H7 (cell line): ENCODE data around the gene HERC2. TPM values are rescaled to one million over a fixed set of nuclear protein-coding genes. Genes with fewer than 3 reads are reported as not detected.

ENCODE experiments used
- DNase-seq: peaks from one replicate; pipeline ENCODE4 v3.0.0; 2012
- H3K27me3 ChIP-seq: 2 replicates; pipeline ENCODE4 v1.6.0; 2011; ENCODE audit warnings: mild to moderate bottlenecking, low read length; ENCODE audit not compliant: control insufficient read depth, insufficient read depth
- H3K36me3 ChIP-seq: replicated peaks from 2 replicates; pipeline ENCODE4 v1.5.1; 2011; ENCODE audit warnings: low read length; ENCODE audit not compliant: control insufficient read depth, insufficient read depth
- H3K4me3 ChIP-seq: 2 replicates; pipeline ENCODE4 v1.5.1; 2011; ENCODE audit warnings: low read depth, mild to moderate bottlenecking, control low read depth, low read length, moderate library complexity; ENCODE audit not compliant: insufficient read depth
- total RNA-seq: library from RNA; depleted of rRNA; stranded (reverse); fragments of >200 nt; shearing (Covaris generic); gene quantifications from 2 replicates; pipeline ENCODE4 v1.2.3, GENCODE V29; 2014

The HERC2 gene
- total RNA-seq, 1 experiment from 2014 or later = 33.2 TPM

- H3K36me3 ChIP-seq = no peaks in the 10 kb centered on the region
- peaks cover 43% of the 10 kb centered on the region for H3K27me3 ChIP-seq
- DNase-seq = no peak
- no peak overlapping the region for H3K4me3 ChIP-seq
Measured at GRCh38 chr15:28105224-28105791, 216.7 kb downstream of the HERC2 start.

- peaks cover 52% of the 10 kb centered on the region for H3K27me3 ChIP-seq
- no peaks in the 10 kb centered on the region for H3K36me3 ChIP-seq
- DNase-seq = peak; percentile 67
- H3K4me3 ChIP-seq = no peak overlapping the region
Measured at GRCh38 chr15:28104326-28104725, 217.7 kb downstream of the HERC2 start.

DNA sequence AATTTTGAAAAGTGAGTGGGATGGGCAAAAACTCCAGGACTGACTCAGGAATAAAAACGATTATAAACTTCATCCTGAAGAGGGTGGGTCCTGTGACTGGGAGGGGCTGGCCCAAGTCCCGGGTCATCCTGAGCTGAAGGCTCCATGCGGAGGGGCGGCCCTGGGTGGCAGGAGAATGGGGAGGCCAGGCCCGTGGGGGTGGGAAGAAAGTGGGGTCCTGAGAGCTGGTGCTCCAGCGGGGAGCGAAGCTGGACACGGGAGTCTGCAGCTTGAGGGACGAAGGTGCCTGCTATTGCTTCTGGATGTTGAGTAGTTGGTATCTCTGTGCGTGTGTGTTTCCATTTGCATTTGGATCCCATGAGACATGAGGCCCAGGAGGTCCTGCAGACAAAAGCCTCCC, 218.1 kb downstream of the HERC2 start:
- Histone ChIP-seq H3K36me3 (no peaks in the 10 kb centered on the region), H3K4me3 (no peak overlapping the region), H3K27me3 (peaks cover 55% of the 10 kb centered on the region)
- DNase-seq = peak; percentile 47

DNA sequence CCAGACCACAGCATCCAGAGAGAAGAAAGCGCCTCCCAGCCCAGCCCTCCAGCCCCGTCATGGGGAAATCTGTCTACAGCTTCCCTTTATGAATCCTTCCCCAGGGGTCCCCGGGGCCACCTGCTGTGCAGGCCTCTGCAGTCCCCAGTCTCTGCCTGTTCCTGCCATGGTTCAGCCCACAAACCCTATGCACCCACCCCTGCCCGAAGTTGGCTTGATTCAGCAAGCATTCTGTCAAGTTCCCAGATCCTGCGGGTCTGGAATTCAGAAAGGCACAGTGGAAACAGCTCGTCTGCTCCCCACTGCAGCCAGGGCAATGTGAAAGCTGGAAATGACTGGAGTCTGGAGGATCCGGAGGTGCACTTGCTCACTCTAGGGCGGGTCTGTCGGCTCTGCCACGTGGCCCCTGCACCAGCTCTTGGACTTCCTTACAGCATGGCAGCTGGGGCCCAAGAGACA, 220.0 kb downstream of the HERC2 start:
- H3K36me3 ChIP-seq = no peaks in the 10 kb centered on the region
- DNase-seq = peak; percentile 42
- H3K27me3 ChIP-seq = peaks cover 62% of the 10 kb centered on the region
- no peak overlapping the region for H3K4me3 ChIP-seq

DNA sequence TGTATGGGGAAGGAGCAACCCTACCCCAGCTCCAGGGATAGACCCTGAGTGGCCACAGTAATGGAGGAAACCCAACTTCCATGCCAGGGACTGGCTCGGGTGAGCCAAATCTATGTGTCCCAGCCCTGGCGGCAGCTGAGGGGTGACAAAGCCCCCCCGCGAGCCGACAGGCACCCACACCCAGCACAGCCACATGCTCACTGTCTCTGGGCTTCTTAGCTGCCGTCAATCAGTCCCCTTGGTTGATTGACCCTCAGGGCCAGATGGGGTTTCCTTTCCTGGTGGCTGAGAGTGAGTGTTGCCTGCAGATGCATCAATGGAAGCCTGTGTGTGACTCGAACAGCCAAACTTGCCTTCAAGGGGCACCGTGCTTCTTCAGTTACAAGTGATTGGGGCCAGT, 220.8 kb downstream of the HERC2 start:
- H3K27me3 ChIP-seq = peaks cover 62% of the 10 kb centered on the region
- no peak overlapping the region for H3K4me3 ChIP-seq
- H3K36me3 ChIP-seq = no peaks in the 10 kb centered on the region
- peak; percentile 35 for DNase-seq

GRCh38 chr15:28100516-28101195, 221.3 kb downstream of the HERC2 start:
- Histone ChIP-seq H3K36me3 (no peaks in the 10 kb centered on the region), H3K27me3 (peaks cover 62% of the 10 kb centered on the region), H3K4me3 (no peak overlapping the region)
- DNase-seq = peak; percentile 41

DNA sequence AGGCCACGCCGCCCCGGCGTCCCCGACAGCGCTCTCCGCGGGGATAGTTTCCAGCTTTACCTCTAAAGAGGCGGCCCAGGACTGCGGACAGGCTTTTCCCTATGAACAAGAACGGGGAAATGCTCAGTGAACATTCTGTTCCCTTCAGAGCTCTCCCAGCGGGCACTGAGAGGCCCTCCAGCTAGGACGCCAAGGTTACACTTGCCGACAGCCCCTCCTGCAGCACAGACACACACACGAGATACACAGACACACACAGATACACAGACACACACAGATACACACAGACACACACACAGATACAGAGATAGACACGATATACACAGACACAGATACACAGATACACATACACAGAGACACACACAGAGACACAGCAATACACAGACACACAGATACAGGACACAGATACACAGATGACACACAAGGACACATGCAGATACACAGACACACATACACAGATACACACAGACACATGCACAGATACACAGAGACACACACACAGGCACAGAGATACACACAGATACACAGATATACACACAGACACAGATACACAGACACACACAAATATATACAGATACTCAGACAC, 222.3 kb downstream of the HERC2 start:
- Histone ChIP-seq H3K4me3 (peak overlapping the region; percentile 42), H3K36me3 (no peaks in the 10 kb centered on the region), H3K27me3 (peaks cover 72% of the 10 kb centered on the region)
- DNase-seq = no peak

GRCh38 chr15:28098766-28099554, 223.0 kb downstream of the HERC2 start, which contains the start of gene OCA2:
TSS of gene OCA2 (minus strand) at chr15:28099315. CDS start at chr15:28081874, 17,441 bp downstream.
- H3K27me3 ChIP-seq = peaks cover 78% of the 10 kb centered on the region
- H3K4me3 ChIP-seq = peak within 1 kb of the TSS; percentile 42
- no peaks in the 10 kb centered on the region for H3K36me3 ChIP-seq
- DNase-seq = peak; percentile 98

DNA sequence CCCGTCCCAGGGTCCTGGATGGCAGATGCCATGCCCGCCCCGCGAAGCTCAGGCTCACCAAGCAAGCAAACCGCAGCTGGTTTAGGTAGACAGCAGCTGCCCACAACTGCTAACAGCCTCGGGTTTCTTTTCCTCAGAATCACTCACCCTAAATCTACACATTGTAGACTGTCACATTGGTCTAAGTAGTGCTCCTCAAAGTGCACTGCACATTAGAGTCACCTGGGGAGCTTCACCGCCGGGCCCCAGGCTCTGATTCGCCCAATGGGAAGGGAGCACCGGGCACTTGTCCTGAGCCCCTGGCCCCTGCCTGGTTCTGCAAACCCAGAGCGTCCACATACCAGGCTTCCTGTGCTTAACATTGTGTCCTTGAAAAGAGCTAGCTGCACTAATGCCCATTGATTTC, 223.6 kb downstream of the HERC2 start:
- no peak for DNase-seq
- peaks cover 84% of the 10 kb centered on the region for H3K27me3 ChIP-seq

GRCh38 chr15:28097656-28098359, 224.2 kb downstream of the HERC2 start:
- H3K4me3 ChIP-seq = no peak overlapping the region
- H3K27me3 ChIP-seq = peaks cover 87% of the 10 kb centered on the region
- DNase-seq = peak; percentile 27
- H3K36me3 ChIP-seq = no peaks in the 10 kb centered on the region

More for the DNA sequence above, 223.6 kb downstream of the HERC2 start:
- no peaks in the 10 kb centered on the region for H3K36me3 ChIP-seq
- H3K4me3 ChIP-seq = no peak overlapping the region

- Histone ChIP-seq H3K36me3 (no peaks in the 10 kb centered on the region), H3K4me3 (peak overlapping the region; percentile 42), H3K27me3 (peaks cover 81% of the 10 kb centered on the region)
- peak; percentile 82 for DNase-seq
Measured at GRCh38 chr15:28096670-28097431, 225.1 kb downstream of the HERC2 start.

DNA sequence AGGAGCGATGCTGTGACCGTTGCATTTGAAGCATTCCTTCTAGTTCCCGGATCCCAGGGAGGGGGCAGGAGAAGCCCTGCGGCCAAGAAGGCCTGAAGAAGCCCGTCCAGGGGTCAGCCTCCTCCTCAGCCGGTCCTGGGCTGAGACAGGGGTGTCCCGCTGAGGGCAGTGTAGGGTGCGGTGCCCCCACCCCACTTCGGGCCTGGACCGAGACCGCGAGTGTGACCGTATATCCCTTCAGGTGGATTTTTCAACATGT, 225.6 kb downstream of the HERC2 start:
- H3K27me3 ChIP-seq = peaks cover 77% of the 10 kb centered on the region
- DNase-seq = no peak
- H3K4me3 ChIP-seq = peak overlapping the region; percentile 42
- H3K36me3 ChIP-seq = no peaks in the 10 kb centered on the region

- Histone ChIP-seq H3K27me3 (peaks cover 66% of the 10 kb centered on the region), H3K36me3 (no peaks in the 10 kb centered on the region), H3K4me3 (peak overlapping the region; percentile 28)
- DNase-seq = peak; percentile 82
Measured at GRCh38 chr15:28094732-28095521, 227.1 kb downstream of the HERC2 start.
